Measurements from ENCODE around the gene LGALS3BP.
A peak's percentile ranks its signal among the peaks of the same experiment; 100 is the strongest.

LGALS3BP gene

GRCh38 chr17:78974635-78975591 lies 4.8 kb downstream of the LGALS3BP start:
- TF ChIP-seq CTCF (IDR thresholded peaks at IDR 0.05), result no peak
- H3K4me3 ChIP-seq, result peak overlapping the region; percentile 50
- peak overlapping the region; percentile 55 to 88 for H3K27ac ChIP-seq
- peak; percentile 91 for DNase-seq (ENCODE audit: low spot score)

DNA sequence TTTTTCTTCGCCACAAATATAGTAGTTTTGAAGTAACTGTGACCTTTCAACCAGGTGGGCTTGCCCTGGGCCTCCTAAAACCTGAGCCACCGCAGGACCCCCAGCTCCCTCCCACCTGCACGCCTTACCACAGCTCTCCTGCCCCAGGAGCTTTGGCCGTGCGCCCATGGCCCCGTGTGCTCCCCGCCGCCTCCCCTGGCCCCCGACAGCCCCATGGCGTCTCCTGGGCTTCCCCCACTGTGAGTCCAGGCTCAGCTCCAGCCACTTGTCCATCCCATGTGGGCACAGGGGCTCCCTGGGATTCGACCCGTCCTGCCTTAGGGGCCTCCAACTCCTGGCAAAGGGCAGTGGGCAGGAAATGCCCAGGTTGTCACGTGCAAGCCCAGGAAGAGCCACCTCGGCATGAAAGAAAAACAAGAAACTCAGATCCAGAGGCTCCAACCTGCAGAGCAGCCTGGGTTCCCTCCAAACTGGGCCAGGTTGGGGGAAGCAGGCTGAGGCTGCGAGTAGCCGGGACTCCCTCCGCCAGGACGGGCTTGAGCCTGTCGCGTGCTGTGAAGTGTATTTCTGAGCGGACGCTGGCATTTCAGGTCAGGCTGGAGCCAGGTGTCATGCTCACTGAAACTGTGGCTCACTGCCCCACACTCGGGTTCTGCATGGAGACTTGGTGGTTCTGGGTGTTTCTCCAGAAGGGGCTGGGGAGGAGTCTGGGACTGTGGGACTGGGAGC lies 5.8 kb downstream of the LGALS3BP start:
- no peak overlapping the region for H3K4me3 ChIP-seq
- peak overlapping the region in 1 of 2 donors; percentile 88 for H3K27ac ChIP-seq
- no peak for DNase-seq (ENCODE audit: low spot score)
- TF ChIP-seq CTCF (IDR thresholded peaks at IDR 0.05), result no peak

- no peak for DNase-seq (ENCODE audit: low spot score)
- H3K27ac ChIP-seq, result peak overlapping the region in 1 of 2 donors; percentile 7
Observed at GRCh38 chr17:78973196-78973595, 6.5 kb downstream of the LGALS3BP start.

GRCh38 chr17:78972507-78973105 lies 7.1 kb downstream of the LGALS3BP start:
- no peak overlapping the region for H3K4me3 ChIP-seq
- H3K27ac ChIP-seq, result no peak overlapping the region
- no peak for DNase-seq (ENCODE audit: low spot score)
- no peak for TF ChIP-seq CTCF (IDR thresholded peaks at IDR 0.05)

More at GRCh38 chr17:78973196-78973595, 6.5 kb downstream of the LGALS3BP start:
- no peak for TF ChIP-seq CTCF (IDR thresholded peaks at IDR 0.05)
- no peak overlapping the region for H3K4me3 ChIP-seq

DNA sequence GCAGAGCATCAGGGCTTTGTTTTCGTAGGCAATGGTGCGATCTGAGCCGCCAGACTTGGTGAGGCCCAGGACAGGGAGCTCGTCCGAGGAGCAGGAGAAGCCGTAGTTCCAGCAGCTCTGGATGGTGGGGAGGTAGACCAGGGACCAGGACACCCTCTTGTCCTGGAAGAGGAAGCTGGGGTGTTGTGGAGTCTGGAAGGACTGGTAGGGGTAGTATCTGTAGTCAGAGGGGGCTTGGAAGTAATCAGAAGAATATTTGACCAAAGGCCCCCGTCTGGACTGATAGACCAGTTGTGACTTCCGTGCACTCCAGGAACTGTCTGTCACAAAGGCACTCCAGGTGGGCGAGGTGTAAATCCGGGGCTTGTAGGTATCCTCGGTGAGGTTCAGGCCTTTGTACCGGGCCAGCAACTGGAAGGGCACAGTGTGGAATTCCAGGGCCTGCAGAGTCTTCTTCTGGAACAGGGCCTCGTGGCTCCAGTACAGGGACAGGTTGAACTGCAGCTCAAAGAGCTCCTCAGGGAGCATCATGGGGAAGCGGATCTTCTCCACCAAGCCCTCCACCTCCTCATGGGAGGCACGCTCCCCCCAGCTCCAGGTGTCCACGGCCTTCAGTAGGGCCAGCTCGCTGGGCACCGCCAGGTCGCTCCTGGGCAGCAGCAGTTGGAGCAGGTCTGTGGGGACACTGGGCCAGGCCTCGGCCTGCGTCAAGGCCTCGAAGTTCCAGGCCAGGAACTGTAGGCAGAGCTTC lies 7.8 kb downstream of the LGALS3BP start:
- no peak overlapping the region for H3K27ac ChIP-seq
- TF ChIP-seq CTCF (IDR thresholded peaks at IDR 0.05), result no peak

More for the DNA sequence above, 7.8 kb downstream of the LGALS3BP start:
- no peak for DNase-seq (ENCODE audit: low spot score)
- H3K4me3 ChIP-seq, result no peak overlapping the region
